GM23338 (cell line): Measurements from ENCODE around the gene KIAA0753.

Source experiments
- CREB1 ChIP-seq: fragments of 250-450 bp; sonication (Bioruptor Pico); IDR thresholded peaks from 2 replicates; pipeline ENCODE4 v1.5.0; 2020; ENCODE audit warnings: low read depth, mild to moderate bottlenecking, moderate library complexity
- CTCF ChIP-seq, 2 experiments: fragments of 200-600 bp in 1 of 2; sonication (generic) in 1 of 2; conservative IDR thresholded peaks; 2 replicates each; pipeline versions ENCODE4 v1.5.1 to v1.6.1; 2016 to 2017; ENCODE audit warnings: antibody characterized with exemption in 2 of 2, low read depth in 2 of 2, mild to moderate bottlenecking in 2 of 2, moderate library complexity in 1 of 2
- ETS1 ChIP-seq: IDR thresholded peaks from 2 replicates; pipeline ENCODE4 v1.6.1; 2016; ENCODE audit warnings: antibody characterized with exemption
- EZH2 ChIP-seq: fragments of 200-600 bp; sonication (generic); IDR thresholded peaks from one replicate; pipeline ENCODE4 v1.8.0; 2017; ENCODE audit warnings: antibody characterized with exemption, mild to moderate bottlenecking, low read depth; ENCODE audit not compliant: unreplicated experiment
- EZH2phosphoT487 ChIP-seq: fragments of 200-600 bp; sonication (generic); IDR thresholded peaks from one replicate; pipeline ENCODE4 v1.8.1; 2018; ENCODE audit warnings: antibody characterized with exemption; ENCODE audit not compliant: unreplicated experiment
- JUNB ChIP-seq: IDR thresholded peaks from one replicate; pipeline ENCODE4 v1.6.1; 2016; ENCODE audit warnings: antibody characterized with exemption; ENCODE audit not compliant: unreplicated experiment
- NANOG ChIP-seq: IDR thresholded peaks from 2 replicates; pipeline ENCODE4 v1.6.1; 2016; ENCODE audit warnings: antibody characterized with exemption, borderline replicate concordance
- POLR2AphosphoS5 ChIP-seq: IDR thresholded peaks from 2 replicates; pipeline ENCODE4 v1.6.1; 2016; ENCODE audit warnings: antibody characterized with exemption, low read depth
- REST ChIP-seq: IDR thresholded peaks from one replicate; pipeline ENCODE4 v1.6.1; 2018; ENCODE audit warnings: antibody characterized with exemption; ENCODE audit not compliant: unreplicated experiment
- STAT1 ChIP-seq: IDR thresholded peaks from one replicate; pipeline ENCODE4 v1.6.1; 2016; ENCODE audit warnings: antibody characterized with exemption; ENCODE audit not compliant: unreplicated experiment
- ZNF331 ChIP-seq: fragments of 250-450 bp; sonication (Bioruptor Pico); IDR thresholded peaks from 2 replicates; pipeline ENCODE4 v1.5.0; 2020; ENCODE audit warnings: low read depth, mild to moderate bottlenecking, moderate library complexity
- ZNF462 ChIP-seq: fragments of 250-450 bp; sonication (Bioruptor Pico); IDR thresholded peaks from 2 replicates; pipeline ENCODE4 v1.5.0; 2020; ENCODE audit warnings: mild to moderate bottlenecking, moderate library complexity

GRCh38 chr17:6567528-6568183, 72.9 kb downstream of the KIAA0753 start:
- no peak for TF ChIP-seq EZH2
- TF ChIP-seq CTCF (conservative IDR thresholded peaks at IDR 0.05; ENCODE audit: low read depth in 2 of 2), result no peak
- TF ChIP-seq REST, result no peak
- no peak for TF ChIP-seq POLR2AphosphoS5
- no peak for TF ChIP-seq EZH2phosphoT487
- TF ChIP-seq CREB1 (CRISPR knock-in tag), result no peak
- TF ChIP-seq ETS1, result no peak
- TF ChIP-seq JUNB, result no peak
- no peak for TF ChIP-seq STAT1
- TF ChIP-seq NANOG, result no peak
- no peak for TF ChIP-seq ZNF331
- TF ChIP-seq ZNF462 (CRISPR knock-in tag), result no peak
